Motor neuron (in vitro differentiated cells): ENCODE data around the gene PPP1R3D. TPM values are rescaled to one million over a fixed set of nuclear protein-coding genes. Genes with fewer than 3 reads are reported as not detected.
"Not testable (repeated sequence)": the region's sequence is repeated elsewhere in the genome, so short reads cannot be mapped to it uniquely, and the experiment has no call there.

Source experiments
- ATAC-seq, 8 experiments: fragments of 200-7000 bp; cut with Tn5 transposase; replicated peaks in 6 of 8; 2 replicates each; pipeline ENCODE4 v1.8.0; 2021; ENCODE audit warnings: mild to moderate bottlenecking in 8 of 8, moderate library complexity in 8 of 8
- H3K27ac ChIP-seq, 2 donors: fragments of 250-450 bp; sonication (Bioruptor Pico); 2 replicates each; pipeline ENCODE4 v1.9.0; 2021; ENCODE audit warnings: antibody characterized with exemption in 2 of 2, mild to moderate bottlenecking in 2 of 2, moderate library complexity in 1 of 2
- H3K4me1 ChIP-seq, 2 donors: fragments of 250-450 bp; sonication (Bioruptor Pico); replicated peaks in 1 of 2; 2 replicates each; pipeline ENCODE4 v1.6.1; 2021; ENCODE audit warnings: antibody characterized with exemption in 2 of 2, mild to moderate bottlenecking in 2 of 2, moderate library complexity in 1 of 2
- H3K4me3 ChIP-seq, 5 donors: fragments of 250-450 bp; sonication (Bioruptor Pico); 2 replicates each; pipeline ENCODE4 v1.9.0; 2021; ENCODE audit warnings: antibody characterized with exemption in 5 of 5, mild to moderate bottlenecking in 5 of 5, moderate library complexity in 4 of 5
- WGBS, 10 experiments: fragments of 450-650 bp; shearing (Covaris generic); methylation state at CpG; one replicate each; pipeline ENCODE4 v1.0.0; 2022; 5-methylcytosine and 5-hydroxymethylcytosine counted together
- in situ Hi-C, 9 experiments: fragments of 400-800 bp; cut with MboI; loops; one replicate each; pipeline ENCODE4 v1.15.0; 2021; ENCODE audit warnings: low sequenced_read_pairs in 9 of 9, low pct_unique_long_range_greater_than_20kb in 2 of 9; ENCODE audit not compliant: unreplicated experiment in 9 of 9
- total RNA-seq, 8 experiments: library from RNA; unstranded; fragments of 300-600 nt; gene quantifications; 2 replicates each; pipeline versions ENCODE4 v1.2.3 to v1.2.4, GENCODE V29; 2022

PPP1R3D gene
- total RNA-seq, 8 experiments from 2014 or later: 5.3 to 8.5 (median 7.8) TPM

DNA sequence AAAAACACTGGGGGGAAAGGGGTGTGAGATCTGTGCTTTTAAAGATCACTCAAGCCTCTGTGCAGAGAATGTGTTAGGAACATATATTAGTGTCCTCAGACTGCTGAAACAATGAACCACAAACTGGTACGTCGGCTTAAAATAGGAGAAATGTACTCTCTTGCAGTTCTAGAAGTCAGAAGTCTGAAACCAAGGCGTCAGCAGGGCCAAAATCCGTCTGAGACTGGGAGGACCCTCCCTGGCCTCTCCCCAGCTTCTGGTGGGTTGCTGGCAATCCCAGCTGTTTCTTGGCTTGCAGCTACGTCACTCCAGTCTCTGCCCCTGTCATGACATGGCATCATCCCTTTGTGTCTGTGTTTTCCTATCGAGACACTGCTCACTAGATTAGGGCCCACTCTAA lies 22.1 kb upstream of the PPP1R3D start:
- H3K4me3 ChIP-seq: no peak overlapping the region
- no peak overlapping the region for H3K27ac ChIP-seq
- ATAC-seq: peak in 2 of 8 experiments; percentile 29 to 64
- in situ Hi-C loops: no loop called here
- peaks cover 5 to 13% of the 10 kb centered on the region in 2 donors for H3K4me1 ChIP-seq
- 23 to 100% (median 84%) methylated on average over 1 to 6 of the region's 6 CpGs; no CpG with 5 or more reads in 3 of the 10 experiments for WGBS, 10 experiments

GRCh38 chr20:59961423-59961822 lies 21.3 kb upstream of the PPP1R3D start:
- in situ Hi-C loops: no loop called here
- ATAC-seq: peak in 1 of 8 experiments; percentile 33
- 0 to 86% (median 40%) methylated on average over 1 to 2 of the region's 2 CpGs; no CpG with 5 or more reads in 3 of the 10 experiments for WGBS, 10 experiments
- no peak overlapping the region for H3K4me3 ChIP-seq
- H3K4me1 ChIP-seq: peaks cover 5 to 13% of the 10 kb centered on the region in 2 donors
- no peak overlapping the region for H3K27ac ChIP-seq

DNA sequence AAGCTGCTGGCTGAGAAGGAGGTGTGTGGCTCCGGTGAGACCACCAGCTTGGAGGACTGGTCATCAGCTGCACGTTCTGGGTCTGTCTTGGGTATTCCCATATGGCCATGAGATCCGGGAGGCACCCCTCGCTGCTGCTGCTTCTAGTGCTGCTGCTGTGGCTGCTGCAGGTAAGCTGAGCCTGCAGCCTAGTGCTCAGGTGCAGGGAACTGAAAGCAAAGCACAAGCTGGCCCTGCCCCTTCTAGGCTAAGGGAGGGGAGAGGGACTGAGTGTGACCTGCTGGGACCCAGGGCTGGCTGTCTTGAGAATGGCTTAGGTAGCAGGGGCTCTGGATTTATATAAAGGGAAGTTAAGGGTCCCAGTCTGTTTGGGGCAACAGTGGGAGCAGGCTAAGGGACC lies 18.5 kb upstream of the PPP1R3D start:
- no peak for ATAC-seq
- Histone ChIP-seq H3K4me1 (peaks cover 5 to 15% of the 10 kb centered on the region in 2 donors), H3K27ac (no peak overlapping the region), H3K4me3 (no peak overlapping the region)
- WGBS, 10 experiments: 83 to 100% (median 100%) methylated on average over 1 to 4 of the region's 4 CpGs; no CpG with 5 or more reads in 6 of the 10 experiments
- in situ Hi-C loops: no loop called here

DNA sequence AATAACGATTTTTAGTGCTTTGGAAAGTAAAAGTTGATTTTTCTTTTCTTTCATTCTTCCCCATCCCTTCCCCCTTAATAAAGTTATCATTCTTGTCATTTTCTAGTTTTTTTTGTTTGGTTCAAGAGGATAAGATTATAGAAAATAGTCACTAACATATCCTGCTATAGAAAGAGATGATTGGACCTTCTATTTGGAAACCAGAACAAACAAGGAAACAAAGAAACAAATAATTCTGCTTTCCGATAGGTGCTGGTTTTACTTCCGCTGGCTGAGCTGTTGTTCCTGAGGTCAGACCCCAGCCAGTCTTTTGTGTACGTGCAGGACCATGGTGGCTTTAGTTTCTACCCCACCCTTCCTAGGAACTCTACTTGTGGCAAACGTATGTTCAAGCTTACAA lies 18.0 kb upstream of the PPP1R3D start, which contains the start of gene CDH26:
TSS of gene CDH26 (plus strand) at position 301 of the 400 bp plus-strand sequence. CDS start 304 bp downstream, outside the sequence.
- Histone ChIP-seq H3K4me1 (peaks cover 5 to 15% of the 10 kb centered on the region in 2 donors), H3K27ac (no peak within 1 kb of the TSS), H3K4me3 (no peak within 1 kb of the TSS)
- no peak for ATAC-seq
- in situ Hi-C loops: no loop called here
- WGBS, 10 experiments: 0 to 91% (median 54%) methylated on average over 1 to 4 of the region's 5 CpGs

- H3K4me3 ChIP-seq, ATAC-seq, H3K27ac ChIP-seq, in situ Hi-C loops: not testable (repeated sequence)
- peaks cover 5 to 15% of the 10 kb centered on the region in 2 donors for H3K4me1 ChIP-seq
Measured at GRCh38 chr20:59957568-59957967, 17.5 kb upstream of the PPP1R3D start.

DNA sequence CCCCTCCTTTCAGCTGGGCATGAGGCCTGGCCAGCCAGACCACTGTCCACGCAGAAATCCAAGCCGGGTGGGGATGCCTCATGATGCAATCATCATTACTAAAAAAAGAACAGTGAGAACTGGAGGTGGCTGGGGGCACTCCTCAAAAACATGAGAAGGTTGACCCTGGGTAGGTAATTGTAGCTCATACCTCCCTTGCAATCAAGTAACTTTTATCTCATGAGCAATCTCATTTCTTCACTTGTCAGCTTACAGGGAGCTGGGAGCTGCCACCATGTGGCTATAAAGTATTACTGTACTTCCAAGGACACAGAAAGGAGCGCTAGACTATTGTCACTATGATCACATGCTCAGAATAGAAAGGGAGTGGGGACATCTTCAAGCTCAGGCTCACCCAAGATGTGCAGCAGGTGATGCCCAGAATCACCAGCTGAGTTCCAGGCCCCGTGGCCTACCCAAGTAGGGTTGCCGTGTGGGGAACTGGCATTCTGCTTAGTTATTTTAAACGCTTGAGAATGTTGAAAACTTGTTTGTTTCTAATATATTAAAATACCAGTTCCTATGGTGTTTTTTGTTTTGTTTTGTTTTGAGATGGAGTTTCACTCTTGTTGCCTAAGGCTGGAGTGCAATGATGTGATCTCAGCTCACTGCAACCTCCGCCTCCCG lies 15.2 kb upstream of the PPP1R3D start:
- peak; percentile 65 to 95 (median 92) for ATAC-seq
- in situ Hi-C loops: no loop called here
- Histone ChIP-seq H3K4me3 (no peak overlapping the region), H3K4me1 (peaks cover 0 to 3% of the 10 kb centered on the region in 2 donors), H3K27ac (no peak overlapping the region)
- 50 to 100% (median 82%) methylated on average over 2 to 6 of the region's 8 CpGs; no CpG with 5 or more reads in 2 of the 10 experiments for WGBS, 10 experiments

DNA sequence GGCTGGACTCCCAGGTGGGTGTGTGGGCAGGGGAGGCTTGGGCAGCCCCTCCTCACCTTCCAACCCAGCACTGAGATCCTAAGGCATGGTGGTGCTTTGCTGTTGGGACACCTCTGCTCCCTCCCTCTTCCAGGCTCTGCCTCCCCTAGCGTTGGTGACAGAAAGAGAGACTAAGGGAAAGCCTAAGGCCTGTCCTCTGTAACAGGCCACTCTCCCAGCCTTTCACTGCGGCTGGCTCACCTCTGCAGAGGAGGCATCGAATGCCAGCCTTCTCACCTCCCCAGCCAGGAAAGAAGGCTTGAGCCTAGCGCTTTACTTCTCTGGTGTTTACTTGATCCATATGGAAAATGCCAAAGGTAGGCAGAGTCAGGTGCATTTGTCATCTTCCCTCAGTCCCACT lies 14.6 kb upstream of the PPP1R3D start:
- H3K27ac ChIP-seq: no peak overlapping the region
- in situ Hi-C loops: no loop called here
- WGBS, 10 experiments: 86 to 100% (median 92%) methylated on average over 1 to 2 of the region's 4 CpGs; no CpG with 5 or more reads in 7 of the 10 experiments
- no peak for ATAC-seq
- no peak overlapping the region for H3K4me3 ChIP-seq
- peaks cover 0 to 3% of the 10 kb centered on the region in 2 donors for H3K4me1 ChIP-seq

DNA sequence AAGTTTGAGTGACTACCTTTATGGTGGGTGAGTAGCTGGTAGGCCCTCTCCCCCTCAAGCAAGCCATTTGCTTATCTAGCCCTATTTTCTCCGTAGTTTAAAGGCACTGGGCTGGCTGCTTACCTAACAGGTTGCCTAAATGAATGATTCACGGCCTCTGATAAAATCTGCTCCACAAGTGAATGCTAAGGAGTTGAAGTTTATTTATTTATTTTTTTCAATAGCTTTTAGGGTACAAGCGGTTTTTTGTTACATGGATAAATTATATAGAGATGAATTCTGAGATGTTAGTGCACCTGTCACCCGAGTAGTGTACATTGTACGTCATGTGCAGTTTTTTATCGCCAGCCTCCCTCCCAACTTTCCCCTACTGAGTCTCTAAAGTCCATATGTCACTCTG lies 9.8 kb upstream of the PPP1R3D start:
- 67 to 98% (median 93%) methylated on average over 1 to 6 of the region's 6 CpGs for WGBS, 10 experiments
- peaks cover 7 to 34% of the 10 kb centered on the region in 2 donors for H3K4me1 ChIP-seq
- no peak overlapping the region for H3K27ac ChIP-seq
- H3K4me3 ChIP-seq: no peak overlapping the region
- in situ Hi-C loops: no loop called here
- no peak for ATAC-seq

DNA sequence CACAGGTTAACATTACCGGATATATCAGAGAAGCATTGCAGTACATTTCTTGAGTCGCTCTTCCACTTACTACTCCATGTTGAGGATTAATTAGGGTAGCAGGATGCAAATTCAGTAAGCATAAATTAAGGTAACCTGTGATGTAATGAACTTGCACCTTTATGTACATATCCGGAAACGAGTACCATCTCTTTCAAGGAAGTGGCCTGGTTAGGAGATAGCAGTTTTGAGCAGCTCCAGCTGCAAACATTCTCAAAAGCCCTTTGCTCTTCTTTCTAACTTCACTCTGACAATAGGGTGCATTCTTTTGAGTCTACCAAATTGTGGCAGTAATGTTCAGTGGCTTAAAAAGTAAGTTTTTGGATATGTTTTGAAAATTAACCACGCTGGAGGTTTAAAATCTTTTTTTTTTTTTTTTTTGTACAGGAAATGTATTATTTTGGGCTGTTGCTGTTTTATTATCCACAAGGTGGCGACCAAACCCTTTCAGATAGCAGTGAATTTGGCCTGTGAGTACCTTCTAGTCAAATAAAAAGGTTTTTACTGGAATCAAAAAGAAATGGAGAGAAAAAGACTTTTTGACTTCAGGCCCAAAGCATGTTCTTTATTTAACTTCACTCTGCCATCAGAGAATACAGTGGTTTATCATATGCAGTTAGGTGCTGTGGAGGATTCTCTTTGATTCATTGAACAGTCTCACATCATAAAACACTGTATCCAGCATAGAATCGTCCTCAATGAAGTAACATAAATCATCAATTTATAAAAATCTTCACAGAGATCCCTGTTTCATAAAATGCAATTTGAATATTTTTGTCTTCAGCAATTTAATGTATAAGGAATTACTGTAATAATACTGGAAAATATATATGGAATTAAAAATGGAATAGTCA lies 9.0 kb upstream of the PPP1R3D start:
- 11 to 57% (median 40%) methylated on average over 3 to 7 of the region's 7 CpGs; no CpG with 5 or more reads in 1 of the 10 experiments for WGBS, 10 experiments
- Histone ChIP-seq H3K4me3 (no peak overlapping the region), H3K4me1 (peaks cover 7 to 42% of the 10 kb centered on the region in 2 donors), H3K27ac (no peak overlapping the region)
- peak in 4 of 8 experiments; percentile 19 to 54 (median 44) for ATAC-seq
- in situ Hi-C loops: no loop called here

DNA sequence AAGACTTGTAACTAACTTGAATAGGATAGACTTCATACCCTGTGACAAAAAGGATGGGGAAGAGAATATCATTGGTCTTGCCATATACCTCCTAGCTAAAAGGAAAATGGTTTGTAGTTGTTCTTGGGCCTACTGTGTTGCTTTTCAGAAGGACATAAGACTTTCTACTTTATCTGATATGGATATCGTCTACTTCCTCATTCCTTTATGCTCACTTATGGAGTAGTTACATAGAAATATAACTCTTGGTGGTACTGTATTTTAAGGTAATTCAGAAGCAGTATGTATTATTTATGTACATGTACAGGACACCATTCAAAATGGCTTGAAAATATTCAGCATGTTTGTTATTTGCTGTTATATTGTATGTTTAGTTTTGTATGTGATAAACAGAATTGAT lies 8.1 kb upstream of the PPP1R3D start:
- in situ Hi-C loops: no loop called here
- Histone ChIP-seq H3K4me3 (no peak overlapping the region), H3K27ac (no peak overlapping the region), H3K4me1 (peaks cover 7 to 51% of the 10 kb centered on the region in 2 donors)
- WGBS, 10 experiments: 17 to 100% (median 83%) methylated on average over 1 of the region's 1 CpG; no CpG with 5 or more reads in 3 of the 10 experiments
- ATAC-seq: no peak

- Histone ChIP-seq H3K4me3 (no peak overlapping the region), H3K4me1 (peaks cover 7 to 59% of the 10 kb centered on the region in 2 donors), H3K27ac (no peak overlapping the region)
- no peak for ATAC-seq
- in situ Hi-C loops: no loop called here
- WGBS, 10 experiments: 66 to 100% (median 94%) methylated on average over 1 to 8 of the region's 8 CpGs; no CpG with 5 or more reads in 2 of the 10 experiments
Measured at GRCh38 chr20:59947376-59947775, 7.3 kb upstream of the PPP1R3D start.

- in situ Hi-C loops: no loop called here
- ATAC-seq: peak in 2 of 8 experiments; percentile 3 to 10
- H3K4me1 ChIP-seq: peaks cover 17 to 70% of the 10 kb centered on the region in 2 donors
- H3K27ac ChIP-seq: no peak overlapping the region
- WGBS, 10 experiments: 11 to 93% (median 63%) methylated on average over 1 to 2 of the region's 2 CpGs; no CpG with 5 or more reads in 1 of the 10 experiments
- H3K4me3 ChIP-seq: no peak overlapping the region
Measured at GRCh38 chr20:59945731-59946130, 5.6 kb upstream of the PPP1R3D start.

DNA sequence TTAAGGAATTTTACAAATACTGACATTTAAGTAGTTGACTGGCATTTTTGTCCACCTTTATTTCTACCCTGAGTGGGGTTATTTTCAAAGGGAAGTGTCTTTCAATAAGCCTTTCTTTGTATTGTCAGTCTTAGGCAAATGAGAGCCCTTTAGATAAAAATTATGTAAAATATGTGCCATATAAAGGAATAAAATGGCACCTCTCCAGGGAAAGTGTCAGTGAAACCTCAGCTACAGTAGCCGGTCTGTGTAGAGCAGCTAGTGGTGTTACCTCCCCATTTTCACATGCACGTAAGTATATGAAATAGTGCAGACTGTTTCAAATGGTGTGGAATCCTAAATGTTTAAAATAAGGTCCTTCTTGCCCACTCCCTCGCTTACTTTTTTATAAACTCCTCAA lies 5.1 kb upstream of the PPP1R3D start:
- H3K27ac ChIP-seq: no peak overlapping the region
- no peak for ATAC-seq
- H3K4me3 ChIP-seq: no peak overlapping the region
- peaks cover 17 to 70% of the 10 kb centered on the region in 2 donors for H3K4me1 ChIP-seq
- WGBS, 10 experiments: 40 to 96% (median 74%) methylated on average over 1 to 3 of the region's 3 CpGs; no CpG with 5 or more reads in 1 of the 10 experiments
- in situ Hi-C loops: no loop called here
